ENCODE results near the gene FANCM.

FANCM gene

DNA sequence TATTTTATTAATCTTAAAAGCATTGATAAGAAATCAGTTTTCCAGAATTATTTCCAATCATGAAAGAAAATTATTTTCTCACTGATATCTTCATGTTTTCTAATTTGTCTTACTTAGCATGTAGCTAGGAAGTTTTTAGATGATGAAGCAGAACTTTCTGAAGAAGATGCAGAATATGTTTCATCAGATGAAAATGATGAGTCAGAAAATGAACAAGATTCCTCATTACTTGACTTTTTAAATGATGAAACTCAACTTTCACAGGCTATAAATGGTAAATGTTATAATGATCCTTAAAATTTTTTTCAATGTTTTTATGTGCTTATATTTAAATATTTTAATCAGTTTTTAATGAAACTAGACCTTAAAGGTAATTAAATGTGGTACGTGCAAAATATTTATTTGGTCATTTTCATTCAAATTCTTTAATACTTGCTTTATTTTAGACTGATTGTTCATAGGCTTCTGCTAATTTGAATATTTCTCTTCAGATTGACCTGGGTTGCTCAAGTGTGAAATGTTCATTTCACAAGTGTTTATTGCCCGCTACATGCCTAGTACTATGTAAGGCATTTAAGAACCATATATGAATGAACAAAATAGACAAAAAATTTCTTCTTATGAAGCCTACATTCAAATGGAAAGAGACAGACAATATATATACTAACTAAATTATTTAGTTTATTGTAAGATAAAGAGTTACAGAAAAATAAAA is 49.5 kb downstream of the FANCM start:
- H3K4me1 ChIP-seq, result peaks cover 6% of the 10 kb centered on the region
- H3K36me3 ChIP-seq, result peaks cover 24% of the 10 kb centered on the region
- H3K4me3 ChIP-seq (ENCODE audit: low read depth, low read length), result no peak overlapping the region
- DNase-seq, result no peak
- no peaks in the 10 kb centered on the region for H3K27me3 ChIP-seq
- TF ChIP-seq, protein P1, sequence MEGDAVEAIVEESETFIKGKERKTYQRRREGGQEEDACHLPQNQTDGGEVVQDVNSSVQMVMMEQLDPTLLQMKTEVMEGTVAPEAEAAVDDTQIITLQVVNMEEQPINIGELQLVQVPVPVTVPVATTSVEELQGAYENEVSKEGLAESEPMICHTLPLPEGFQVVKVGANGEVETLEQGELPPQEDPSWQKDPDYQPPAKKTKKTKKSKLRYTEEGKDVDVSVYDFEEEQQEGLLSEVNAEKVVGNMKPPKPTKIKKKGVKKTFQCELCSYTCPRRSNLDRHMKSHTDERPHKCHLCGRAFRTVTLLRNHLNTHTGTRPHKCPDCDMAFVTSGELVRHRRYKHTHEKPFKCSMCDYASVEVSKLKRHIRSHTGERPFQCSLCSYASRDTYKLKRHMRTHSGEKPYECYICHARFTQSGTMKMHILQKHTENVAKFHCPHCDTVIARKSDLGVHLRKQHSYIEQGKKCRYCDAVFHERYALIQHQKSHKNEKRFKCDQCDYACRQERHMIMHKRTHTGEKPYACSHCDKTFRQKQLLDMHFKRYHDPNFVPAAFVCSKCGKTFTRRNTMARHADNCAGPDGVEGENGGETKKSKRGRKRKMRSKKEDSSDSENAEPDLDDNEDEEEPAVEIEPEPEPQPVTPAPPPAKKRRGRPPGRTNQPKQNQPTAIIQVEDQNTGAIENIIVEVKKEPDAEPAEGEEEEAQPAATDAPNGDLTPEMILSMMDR (IDR thresholded peaks at IDR 0.05; ENCODE audit: low read depth, low read length), result no peak
- H3K9me3 ChIP-seq, result no peaks in the 10 kb centered on the region

DNA sequence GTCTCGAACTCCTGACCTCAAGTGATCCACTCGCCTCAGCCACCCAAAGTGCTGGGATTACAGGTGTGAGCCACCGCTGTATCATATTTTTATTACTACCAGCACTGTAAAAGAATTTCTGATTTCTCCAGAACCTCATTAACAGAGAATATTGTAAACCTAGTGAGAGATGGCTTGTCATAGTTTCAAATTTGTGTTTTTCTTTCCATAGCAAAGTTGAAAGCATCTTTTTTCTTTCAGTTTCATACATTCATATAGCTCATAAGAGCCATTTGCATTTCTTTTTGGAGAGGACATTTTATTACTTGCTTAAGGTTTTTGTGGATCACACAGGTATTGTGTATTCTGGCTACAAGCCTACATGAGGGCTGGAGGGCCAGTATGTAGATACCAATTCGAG is 59.2 kb downstream of the FANCM start:
- H3K36me3 ChIP-seq, result peaks cover 17% of the 10 kb centered on the region
- H3K9me3 ChIP-seq, result no peaks in the 10 kb centered on the region
- no peak for DNase-seq
- no peak overlapping the region for H3K4me3 ChIP-seq (ENCODE audit: low read depth, low read length)
- TF ChIP-seq, protein P1 (IDR thresholded peaks at IDR 0.05; ENCODE audit: low read depth, low read length), result no peak
- H3K4me1 ChIP-seq, result no peaks in the 10 kb centered on the region
- H3K27me3 ChIP-seq, result no peaks in the 10 kb centered on the region

- no peaks in the 10 kb centered on the region for H3K4me1 ChIP-seq
- H3K4me3 ChIP-seq (ENCODE audit: low read depth, low read length), result no peak overlapping the region
- no peaks in the 10 kb centered on the region for H3K9me3 ChIP-seq
- no peaks in the 10 kb centered on the region for H3K27me3 ChIP-seq
- TF ChIP-seq, protein P1 (IDR thresholded peaks at IDR 0.05; ENCODE audit: low read depth, low read length), result no peak
- peaks cover 14% of the 10 kb centered on the region for H3K36me3 ChIP-seq
- no peak for DNase-seq
Observed at GRCh38 chr14:45198551-45198950, 62.8 kb downstream of the FANCM start.

DNA sequence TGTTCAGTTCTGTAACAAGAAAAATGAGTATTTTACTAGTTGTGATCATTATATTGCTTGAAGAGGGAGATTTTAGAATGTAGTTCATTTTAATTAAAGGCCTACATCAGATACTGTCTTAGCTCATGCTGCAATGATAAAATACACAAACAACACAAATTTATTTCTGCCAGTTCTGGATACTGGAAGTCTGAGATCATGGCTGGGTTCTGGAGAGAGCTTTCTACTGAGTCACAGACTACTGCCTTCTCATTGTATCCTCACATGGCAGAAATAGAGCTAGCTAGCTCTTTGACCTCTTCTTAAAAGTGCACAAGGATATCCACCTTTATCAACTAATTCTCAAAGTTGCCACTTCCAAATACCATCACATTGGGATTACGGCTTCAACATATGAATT is 63.5 kb downstream of the FANCM start:
- Histone ChIP-seq H3K36me3 (peaks cover 14% of the 10 kb centered on the region), H3K27me3 (no peaks in the 10 kb centered on the region), H3K4me3 (ENCODE audit: low read depth, low read length) (no peak overlapping the region), H3K4me1 (no peaks in the 10 kb centered on the region), H3K9me3 (no peaks in the 10 kb centered on the region)
- no peak for DNase-seq
- TF ChIP-seq, protein P1 (IDR thresholded peaks at IDR 0.05; ENCODE audit: low read depth, low read length), result no peak

- Histone ChIP-seq H3K4me1 (no peaks in the 10 kb centered on the region), H3K27me3 (no peaks in the 10 kb centered on the region), H3K4me3 (ENCODE audit: low read depth, low read length) (no peak overlapping the region), H3K9me3 (no peaks in the 10 kb centered on the region), H3K36me3 (peaks cover 12% of the 10 kb centered on the region)
- TF ChIP-seq, protein P1 (IDR thresholded peaks at IDR 0.05; ENCODE audit: low read depth, low read length), result peak; percentile 54
- peak; percentile 44 for DNase-seq
Observed at GRCh38 chr14:45201905-45202304, 66.2 kb downstream of the FANCM start.

GRCh38 chr14:45204241-45204640 is 68.5 kb downstream of the FANCM start:
- H3K36me3 ChIP-seq, result peaks cover 12% of the 10 kb centered on the region
- no peaks in the 10 kb centered on the region for H3K27me3 ChIP-seq
- H3K4me3 ChIP-seq (ENCODE audit: low read depth, low read length), result no peak overlapping the region
- H3K9me3 ChIP-seq, result no peaks in the 10 kb centered on the region
- TF ChIP-seq, protein P1 (IDR thresholded peaks at IDR 0.05; ENCODE audit: low read depth, low read length), result no peak
- DNase-seq, result no peak
- no peaks in the 10 kb centered on the region for H3K4me1 ChIP-seq

Measured in BE2C (cell line).